ENCODE results near the gene TPK1.

Gene TPK1

GRCh38 chr7:144641389-144642044 lies 194.3 kb downstream of the TPK1 start:
- DNase-seq = no peak
- Mint-ChIP-seq H3K9me3 (no peaks in the 10 kb centered on the region), H3K36me3 (ENCODE audit: low read depth) (no peaks in the 10 kb centered on the region), H3K4me3 (no peak overlapping the region), H3K27ac (no peak overlapping the region), H3K27me3 (ENCODE audit: low read depth, poor library complexity) (no peaks in the 10 kb centered on the region), H3K4me1 (no peaks in the 10 kb centered on the region)
- TF ChIP-seq CTCF (IDR thresholded peaks at IDR 0.05) = no peak

DNA sequence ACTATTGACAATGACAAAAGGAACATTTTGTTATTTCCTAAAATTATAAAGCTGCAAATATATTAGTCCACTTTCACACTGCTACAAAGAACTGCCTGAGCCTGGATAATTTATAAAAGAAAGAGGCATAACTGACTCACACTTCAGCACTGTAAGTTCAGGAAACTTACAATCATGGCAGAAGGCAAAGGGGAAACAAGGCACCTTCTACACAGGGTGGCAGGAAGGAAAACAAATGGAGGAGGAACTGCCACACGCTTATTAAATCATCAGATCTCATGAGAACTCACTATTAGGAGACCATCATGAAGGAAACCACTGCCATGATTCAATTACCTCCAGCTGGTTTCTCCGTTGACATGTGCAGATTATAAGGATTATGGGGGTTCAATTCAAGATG lies 203.1 kb downstream of the TPK1 start:
- no peaks in the 10 kb centered on the region for H3K27me3 Mint-ChIP-seq (ENCODE audit: low read depth, poor library complexity)
- H3K9me3 Mint-ChIP-seq = peaks cover 7% of the 10 kb centered on the region
- DNase-seq = no peak
- no peak overlapping the region for H3K27ac Mint-ChIP-seq
- TF ChIP-seq CTCF (IDR thresholded peaks at IDR 0.05) = no peak
- H3K4me1 Mint-ChIP-seq = no peaks in the 10 kb centered on the region
- H3K4me3 Mint-ChIP-seq = no peak overlapping the region
- no peaks in the 10 kb centered on the region for H3K36me3 Mint-ChIP-seq (ENCODE audit: low read depth)

- no peak for DNase-seq
- Mint-ChIP-seq H3K36me3 (ENCODE audit: low read depth) (no peaks in the 10 kb centered on the region), H3K9me3 (peaks cover 7% of the 10 kb centered on the region), H3K27ac (no peak overlapping the region), H3K4me1 (no peaks in the 10 kb centered on the region), H3K27me3 (ENCODE audit: low read depth, poor library complexity) (no peaks in the 10 kb centered on the region), H3K4me3 (no peak overlapping the region)
- TF ChIP-seq CTCF (IDR thresholded peaks at IDR 0.05) = no peak
Observed at GRCh38 chr7:144629598-144629997, 206.3 kb downstream of the TPK1 start.

DNA sequence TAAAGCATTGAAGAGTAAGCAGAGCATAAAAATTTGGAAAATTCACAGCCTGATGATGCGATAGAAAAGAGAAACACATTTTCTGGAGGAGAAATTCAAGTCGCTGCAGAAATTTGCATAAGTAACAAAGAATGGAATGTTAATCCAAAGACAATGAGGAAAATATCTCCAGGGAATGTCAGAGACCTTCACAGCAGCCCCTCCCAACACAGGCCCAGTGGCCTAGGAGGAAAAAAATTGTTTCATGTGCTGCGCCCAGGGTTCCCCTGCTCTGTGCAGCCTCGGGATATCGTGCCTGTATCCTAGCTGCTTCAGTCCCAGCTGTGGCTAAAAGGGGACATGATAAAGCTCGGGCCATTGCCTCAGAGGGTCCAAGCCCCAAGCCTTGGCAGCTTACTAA lies 206.8 kb downstream of the TPK1 start:
- Mint-ChIP-seq H3K27me3 (ENCODE audit: low read depth, poor library complexity) (no peaks in the 10 kb centered on the region), H3K4me3 (no peak overlapping the region), H3K27ac (no peak overlapping the region), H3K9me3 (peaks cover 7% of the 10 kb centered on the region), H3K4me1 (no peaks in the 10 kb centered on the region), H3K36me3 (ENCODE audit: low read depth) (no peaks in the 10 kb centered on the region)
- TF ChIP-seq CTCF (IDR thresholded peaks at IDR 0.05) = no peak
- DNase-seq = no peak

DNA sequence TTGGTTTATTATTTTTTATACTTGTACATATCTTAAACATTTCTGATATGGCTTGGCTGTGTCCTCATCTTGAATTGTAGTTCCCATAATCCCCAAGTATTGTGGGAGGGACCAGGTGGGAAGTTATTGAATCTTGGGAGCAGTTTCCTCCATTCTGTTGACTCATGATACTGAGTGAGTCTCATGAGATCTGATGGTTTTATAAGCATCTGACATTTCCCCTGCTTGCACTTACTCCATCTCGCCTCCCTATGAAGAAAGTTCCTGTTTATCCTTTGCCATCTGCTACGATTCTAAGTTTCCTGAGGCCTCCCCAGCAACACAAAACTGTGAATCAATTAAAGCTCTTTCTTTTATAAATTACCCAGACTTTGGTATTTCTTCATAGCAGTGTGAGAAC lies 207.7 kb downstream of the TPK1 start:
- no peak for DNase-seq
- no peak overlapping the region for H3K27ac Mint-ChIP-seq
- no peak for TF ChIP-seq CTCF (IDR thresholded peaks at IDR 0.05)
- H3K4me3 Mint-ChIP-seq = no peak overlapping the region
- H3K9me3 Mint-ChIP-seq = peaks cover 7% of the 10 kb centered on the region
- H3K36me3 Mint-ChIP-seq (ENCODE audit: low read depth) = no peaks in the 10 kb centered on the region
- no peaks in the 10 kb centered on the region for H3K27me3 Mint-ChIP-seq (ENCODE audit: low read depth, poor library complexity)
- no peaks in the 10 kb centered on the region for H3K4me1 Mint-ChIP-seq

DNA sequence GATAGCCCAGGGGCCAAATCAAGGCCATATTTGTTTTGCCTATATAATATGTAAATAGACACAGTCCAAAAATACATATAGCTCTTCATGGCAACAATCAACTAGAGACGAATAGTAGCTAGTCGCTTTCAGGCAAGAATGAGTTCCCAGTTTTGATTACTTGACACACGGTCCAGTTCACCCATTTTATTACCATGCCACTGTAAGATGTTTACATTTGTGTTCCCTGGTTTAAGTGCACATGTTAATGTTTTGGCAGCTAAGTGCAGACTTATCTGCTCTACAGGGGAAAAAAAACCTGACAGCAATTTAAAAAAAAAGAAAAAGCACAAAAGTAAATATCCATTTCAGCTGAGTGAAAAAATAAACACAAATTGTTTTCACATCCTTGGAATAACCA lies 213.1 kb downstream of the TPK1 start:
- no peak for TF ChIP-seq CTCF (IDR thresholded peaks at IDR 0.05)
- no peaks in the 10 kb centered on the region for H3K27me3 Mint-ChIP-seq (ENCODE audit: low read depth, poor library complexity)

More for the DNA sequence above, 213.1 kb downstream of the TPK1 start:
- peaks cover 3% of the 10 kb centered on the region for H3K9me3 Mint-ChIP-seq
- DNase-seq = no peak
- no peak overlapping the region for H3K4me3 Mint-ChIP-seq
- no peaks in the 10 kb centered on the region for H3K4me1 Mint-ChIP-seq
- no peaks in the 10 kb centered on the region for H3K36me3 Mint-ChIP-seq (ENCODE audit: low read depth)
- no peak overlapping the region for H3K27ac Mint-ChIP-seq
